Keratinocyte (primary cell): ENCODE measurements around the gene AAMDC. TPM values are rescaled to one million over a fixed set of nuclear protein-coding genes. Genes with fewer than 3 reads are reported as not detected.

Experiments
- DNase-seq: peaks from one replicate; pipeline ENCODE4 v3.0.0-alpha.2; 2011; ENCODE audit warnings: low read depth, missing footprints, low spot score
- FAIRE-seq: peaks from 2 replicates; lab custom pipeline; 2011; peaks lifted over from hg19 to GRCh38; lab: Jason Lieb, UNC
- H2AFZ ChIP-seq: 2 replicates; pipeline ENCODE4 v1.6.0; 2012; ENCODE audit warnings: low read length, control low read depth, inconsistent platforms; ENCODE audit not compliant: control insufficient read depth
- H3K27ac ChIP-seq: 2 replicates; pipeline ENCODE4 v1.5.1; 2011; ENCODE audit warnings: low read length; ENCODE audit not compliant: control insufficient read depth, insufficient read depth
- H3K27me3 ChIP-seq: 3 replicates; pipeline ENCODE4 v1.6.0; 2011; ENCODE audit warnings: low read length; ENCODE audit not compliant: control insufficient read depth, insufficient read depth; ENCODE audit errors: extremely low read depth
- H3K36me3 ChIP-seq, 2 experiments: 2 replicates in 1 of 2; 3 replicates in 1 of 2; pipeline ENCODE4 v1.5.1; 2011; ENCODE audit warnings: low read length in 2 of 2, mild to moderate bottlenecking in 1 of 2; ENCODE audit not compliant: control insufficient read depth in 2 of 2, insufficient read depth in 2 of 2; ENCODE audit errors: extremely low read depth in 1 of 2
- H3K4me1 ChIP-seq: 3 replicates; pipeline ENCODE4 v1.5.1; 2011; ENCODE audit warnings: low read length; ENCODE audit not compliant: control insufficient read depth, insufficient read depth; ENCODE audit errors: extremely low read depth
- H3K4me2 ChIP-seq: 3 replicates; pipeline ENCODE4 v1.6.0; 2011; ENCODE audit warnings: low read depth, low read length; ENCODE audit not compliant: control insufficient read depth, insufficient read depth; ENCODE audit errors: extremely low read depth
- H3K4me3 ChIP-seq, 3 experiments: fragments of 200-600 bp in 1 of 3; sonication (generic) in 1 of 3; 2 replicates in 2 of 3; 3 replicates in 1 of 3; pipeline ENCODE4 v1.5.1; 2011 to 2016; ENCODE audit warnings: low read length in 3 of 3, mild to moderate bottlenecking in 3 of 3, control low read depth in 2 of 3, inconsistent platforms in 1 of 3, low read depth in 1 of 3, mixed read lengths in 1 of 3, mixed run types in 1 of 3, moderate library complexity in 1 of 3; ENCODE audit not compliant: control insufficient read depth in 2 of 3, insufficient read depth in 2 of 3; ENCODE audit errors: extremely low read depth in 1 of 3
- H3K79me2 ChIP-seq: 2 replicates; pipeline ENCODE4 v1.6.0; 2012; ENCODE audit warnings: low read length; ENCODE audit not compliant: control insufficient read depth, insufficient read depth
- H3K9ac ChIP-seq: 3 replicates; pipeline ENCODE4 v1.6.0; 2011; ENCODE audit warnings: low read length; ENCODE audit not compliant: control insufficient read depth, insufficient read depth; ENCODE audit errors: extremely low read depth
- H3K9me1 ChIP-seq: 3 replicates; pipeline ENCODE4 v1.6.0; 2011; ENCODE audit warnings: low read length; ENCODE audit not compliant: control insufficient read depth, insufficient read depth; ENCODE audit errors: extremely low read depth
- H3K9me3 ChIP-seq: 2 replicates; pipeline ENCODE4 v1.5.1; 2012; ENCODE audit warnings: low read depth, low read length; ENCODE audit not compliant: control insufficient read depth
- H4K20me1 ChIP-seq: 3 replicates; pipeline ENCODE4 v1.6.0; 2011; ENCODE audit warnings: low read length; ENCODE audit not compliant: control insufficient read depth, insufficient read depth; ENCODE audit errors: extremely low read depth
- EZH2 ChIP-seq: IDR thresholded peaks from one replicate; pipeline ENCODE4 v1.6.1; 2012; ENCODE audit warnings: inconsistent platforms, mild to moderate bottlenecking, low read length, moderate library complexity
- dilution Hi-C: fragments of 300-500 bp; cut with MboI; formaldehyde crosslinking; loops from one replicate; pipeline ENCODE4 v1.7.0; 2020; ENCODE audit warnings: low sequenced_read_pairs; ENCODE audit not compliant: extremely low pct_ligation_motif_present
- polyA plus RNA-seq, 5 experiments: library from polyadenylated mRNA; depleted of rRNA in 3 of 5; stranded (reverse) in 3 of 5; stranded (forward) in 1 of 5; unstranded in 1 of 5; fragments of >200 nt; gene quantifications; 1 replicate in 1 of 5; 2 replicates in 3 of 5; 3 replicates in 1 of 5; pipeline versions ENCODE4 v1.2.1 to v1.2.3, GENCODE V29; 2011 to 2012; ENCODE audit warnings: missing spikeins in 2 of 5, low read depth in 1 of 5, low replicate concordance in 1 of 5
- TF ChIP-seq, protein P1 (sequence below), 3 experiments: IDR thresholded peaks in 1 of 3; conservative IDR thresholded peaks in 1 of 3; optimal IDR thresholded peaks in 1 of 3; 2 replicates in 2 of 3; 3 replicates in 1 of 3; pipeline versions ENCODE3 to v1.5.1; 2011; ENCODE audit warnings: low read length in 3 of 3, mild to moderate bottlenecking in 3 of 3, moderate library complexity in 2 of 3, control low read depth in 1 of 3, inconsistent platforms in 1 of 3; ENCODE audit not compliant: insufficient read depth in 2 of 3; ENCODE audit errors: extremely low read depth in 1 of 3

AAMDC gene
- polyA plus RNA-seq, 1 donor (not counting 4 experiments of a cell fraction or from before 2014, with no cell fraction given): 22.4 TPM

DNA sequence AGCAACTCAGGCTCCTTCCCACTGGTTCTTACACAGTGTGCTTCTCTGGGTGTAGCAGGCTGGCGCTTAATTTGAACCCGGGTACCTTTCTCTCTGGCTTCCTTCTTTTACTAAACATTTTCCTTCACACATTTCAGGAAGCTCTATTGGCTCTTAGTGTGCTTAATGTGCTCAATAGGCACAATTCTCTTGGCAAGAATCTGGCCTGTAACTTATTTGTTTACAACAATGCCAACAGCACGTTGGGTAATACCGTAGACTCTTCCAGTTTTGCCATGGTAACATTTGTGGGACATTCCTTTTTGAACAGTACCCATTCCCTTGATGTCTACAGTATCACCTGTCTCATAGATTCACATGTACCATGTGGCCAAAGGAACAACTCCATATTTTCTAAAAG lies 47.8 kb downstream of the AAMDC start:
- H3K27ac ChIP-seq: no peak overlapping the region
- dilution Hi-C loops: no loop called here
- H3K79me2 ChIP-seq: no peaks in the 10 kb centered on the region
- H3K27me3 ChIP-seq: no peaks in the 10 kb centered on the region
- no peaks in the 10 kb centered on the region for H3K9me1 ChIP-seq
- TF ChIP-seq EZH2: no peak
- TF ChIP-seq, protein P1, sequence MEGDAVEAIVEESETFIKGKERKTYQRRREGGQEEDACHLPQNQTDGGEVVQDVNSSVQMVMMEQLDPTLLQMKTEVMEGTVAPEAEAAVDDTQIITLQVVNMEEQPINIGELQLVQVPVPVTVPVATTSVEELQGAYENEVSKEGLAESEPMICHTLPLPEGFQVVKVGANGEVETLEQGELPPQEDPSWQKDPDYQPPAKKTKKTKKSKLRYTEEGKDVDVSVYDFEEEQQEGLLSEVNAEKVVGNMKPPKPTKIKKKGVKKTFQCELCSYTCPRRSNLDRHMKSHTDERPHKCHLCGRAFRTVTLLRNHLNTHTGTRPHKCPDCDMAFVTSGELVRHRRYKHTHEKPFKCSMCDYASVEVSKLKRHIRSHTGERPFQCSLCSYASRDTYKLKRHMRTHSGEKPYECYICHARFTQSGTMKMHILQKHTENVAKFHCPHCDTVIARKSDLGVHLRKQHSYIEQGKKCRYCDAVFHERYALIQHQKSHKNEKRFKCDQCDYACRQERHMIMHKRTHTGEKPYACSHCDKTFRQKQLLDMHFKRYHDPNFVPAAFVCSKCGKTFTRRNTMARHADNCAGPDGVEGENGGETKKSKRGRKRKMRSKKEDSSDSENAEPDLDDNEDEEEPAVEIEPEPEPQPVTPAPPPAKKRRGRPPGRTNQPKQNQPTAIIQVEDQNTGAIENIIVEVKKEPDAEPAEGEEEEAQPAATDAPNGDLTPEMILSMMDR (optimal IDR thresholded peaks at IDR 0.05 in 1 of 3, IDR thresholded peaks at IDR 0.05 in 1 of 3, conservative IDR thresholded peaks at IDR 0.05 in 1 of 3; ENCODE audit: extremely low read depth in 1 of 3, insufficient read depth in 2 of 3, low read length in 3 of 3): no peak
- DNase-seq (no peak), FAIRE-seq (no peak)
- H3K9me3 ChIP-seq: no peaks in the 10 kb centered on the region
- no peak overlapping the region for H2AFZ ChIP-seq
- no peak overlapping the region for H3K9ac ChIP-seq
- no peak overlapping the region for H3K4me3 ChIP-seq
- H3K4me1 ChIP-seq: no peaks in the 10 kb centered on the region
- no peak overlapping the region for H3K4me2 ChIP-seq
- no peaks in the 10 kb centered on the region for H4K20me1 ChIP-seq
- H3K36me3 ChIP-seq: peaks cover 0 to 4% of the 10 kb centered on the region in 2 experiments

DNA sequence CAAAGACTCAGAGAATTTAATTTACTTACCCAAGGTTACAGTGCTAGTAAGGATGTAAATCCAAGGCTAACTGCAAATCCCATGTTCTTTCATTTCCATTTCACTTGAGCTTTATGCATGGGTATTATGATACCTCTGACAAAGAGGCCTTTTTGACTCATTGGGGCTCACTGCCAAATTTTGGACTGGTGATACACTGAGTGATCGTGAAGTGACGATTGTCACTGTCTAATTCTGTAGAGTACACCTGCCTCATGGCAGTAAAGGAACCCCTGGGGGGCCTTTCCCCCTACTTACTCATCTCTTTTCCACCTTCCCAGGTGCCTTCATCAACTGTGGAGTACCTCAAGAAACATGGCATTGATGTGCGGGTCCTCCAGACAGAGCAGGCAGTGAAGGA lies 50.9 kb downstream of the AAMDC start:
- no peak for DNase-seq

More for the DNA sequence above, 50.9 kb downstream of the AAMDC start:
- Histone ChIP-seq H3K4me1 (no peaks in the 10 kb centered on the region), H3K36me3 (peaks cover 0 to 4% of the 10 kb centered on the region in 2 experiments), H3K27ac (no peak overlapping the region), H3K27me3 (no peaks in the 10 kb centered on the region), H3K9ac (no peak overlapping the region), H2AFZ (no peak overlapping the region), H3K9me1 (no peaks in the 10 kb centered on the region), H3K79me2 (no peaks in the 10 kb centered on the region), H3K4me3 (no peak overlapping the region), H4K20me1 (no peaks in the 10 kb centered on the region), H3K4me2 (no peak overlapping the region), H3K9me3 (no peaks in the 10 kb centered on the region)
- no peak for FAIRE-seq
- dilution Hi-C loops: no loop called here
- no peak for TF ChIP-seq EZH2
- TF ChIP-seq, protein P1 (optimal IDR thresholded peaks at IDR 0.05 in 1 of 3, IDR thresholded peaks at IDR 0.05 in 1 of 3, conservative IDR thresholded peaks at IDR 0.05 in 1 of 3; ENCODE audit: extremely low read depth in 1 of 3, insufficient read depth in 2 of 3, low read length in 3 of 3): no peak
